AG04449 (cell line): ENCODE measurements around the gene FAM76B.

Experiments used
- CTCF ChIA-PET: fragments of 350-600 bp; formaldehyde crosslinking; extraction: SDS; loops from one replicate; lab custom pipeline; 2021; ENCODE audit warnings: antibody characterized with exemption; lab: Yijun Ruan, JAX
- POLR2A ChIA-PET: fragments of 400-600, 350-600 bp; formaldehyde crosslinking; extraction: SDS; loops from one replicate; lab custom pipeline; 2020; ENCODE audit warnings: antibody characterized with exemption, inconsistent platforms; lab: Yijun Ruan, JAX
- DNase-seq: peaks from one replicate; pipeline ENCODE4 v3.0.0-alpha.2; 2010; ENCODE audit warnings: low read depth, low spot score
- H3K4me3 ChIP-seq: 2 replicates; pipeline ENCODE4 v1.5.1; 2011; ENCODE audit warnings: low read depth, mild to moderate bottlenecking, control low read depth, low read length
- TF ChIP-seq, protein P1 (sequence below): IDR thresholded peaks from one replicate; pipeline ENCODE4 v1.5.1; 2011; ENCODE audit warnings: mild to moderate bottlenecking, moderate library complexity, low read length, control low read depth, inconsistent platforms; ENCODE audit not compliant: insufficient read depth; ENCODE audit errors: missing control alignments

FAM76B gene

DNA sequence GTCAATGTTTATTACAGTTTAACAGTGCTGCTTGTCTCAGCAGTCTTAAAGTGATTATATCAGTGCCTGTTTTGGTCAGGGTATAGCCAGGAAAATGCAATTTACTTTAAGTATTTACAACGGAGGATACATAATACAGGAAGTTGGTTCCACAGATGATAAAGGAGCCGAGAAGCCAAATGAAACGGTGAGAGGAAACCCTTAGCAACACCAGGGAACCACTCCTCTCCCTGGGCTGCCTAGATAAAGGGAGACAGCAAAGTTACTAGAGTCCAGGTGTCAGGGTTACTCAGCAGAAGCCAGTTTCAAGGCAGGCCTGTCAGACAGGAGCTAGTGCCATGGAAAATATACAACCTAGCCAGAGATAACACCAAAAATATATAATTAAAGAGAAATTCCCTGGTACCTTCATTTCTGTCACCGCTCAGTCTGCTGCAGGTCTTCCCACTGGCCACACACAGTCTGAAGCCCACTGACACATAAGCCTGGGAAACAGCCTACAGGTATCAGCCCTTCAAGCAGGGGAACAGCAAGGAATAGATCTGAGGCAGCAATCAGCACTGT is 55.5 kb downstream of the FAM76B start:
- H3K4me3 ChIP-seq = no peak overlapping the region
- no peak for DNase-seq
- TF ChIP-seq, protein P1, sequence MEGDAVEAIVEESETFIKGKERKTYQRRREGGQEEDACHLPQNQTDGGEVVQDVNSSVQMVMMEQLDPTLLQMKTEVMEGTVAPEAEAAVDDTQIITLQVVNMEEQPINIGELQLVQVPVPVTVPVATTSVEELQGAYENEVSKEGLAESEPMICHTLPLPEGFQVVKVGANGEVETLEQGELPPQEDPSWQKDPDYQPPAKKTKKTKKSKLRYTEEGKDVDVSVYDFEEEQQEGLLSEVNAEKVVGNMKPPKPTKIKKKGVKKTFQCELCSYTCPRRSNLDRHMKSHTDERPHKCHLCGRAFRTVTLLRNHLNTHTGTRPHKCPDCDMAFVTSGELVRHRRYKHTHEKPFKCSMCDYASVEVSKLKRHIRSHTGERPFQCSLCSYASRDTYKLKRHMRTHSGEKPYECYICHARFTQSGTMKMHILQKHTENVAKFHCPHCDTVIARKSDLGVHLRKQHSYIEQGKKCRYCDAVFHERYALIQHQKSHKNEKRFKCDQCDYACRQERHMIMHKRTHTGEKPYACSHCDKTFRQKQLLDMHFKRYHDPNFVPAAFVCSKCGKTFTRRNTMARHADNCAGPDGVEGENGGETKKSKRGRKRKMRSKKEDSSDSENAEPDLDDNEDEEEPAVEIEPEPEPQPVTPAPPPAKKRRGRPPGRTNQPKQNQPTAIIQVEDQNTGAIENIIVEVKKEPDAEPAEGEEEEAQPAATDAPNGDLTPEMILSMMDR = no peak
- POLR2A ChIA-PET = no interaction called here
- CTCF ChIA-PET = interaction anchor here (1.2 to 5.0 kb wide), 2 partner anchors 29 to 582 kb away, joined by 5 to 21 read pairs; no protein-coding TSS in a partner anchor

DNA sequence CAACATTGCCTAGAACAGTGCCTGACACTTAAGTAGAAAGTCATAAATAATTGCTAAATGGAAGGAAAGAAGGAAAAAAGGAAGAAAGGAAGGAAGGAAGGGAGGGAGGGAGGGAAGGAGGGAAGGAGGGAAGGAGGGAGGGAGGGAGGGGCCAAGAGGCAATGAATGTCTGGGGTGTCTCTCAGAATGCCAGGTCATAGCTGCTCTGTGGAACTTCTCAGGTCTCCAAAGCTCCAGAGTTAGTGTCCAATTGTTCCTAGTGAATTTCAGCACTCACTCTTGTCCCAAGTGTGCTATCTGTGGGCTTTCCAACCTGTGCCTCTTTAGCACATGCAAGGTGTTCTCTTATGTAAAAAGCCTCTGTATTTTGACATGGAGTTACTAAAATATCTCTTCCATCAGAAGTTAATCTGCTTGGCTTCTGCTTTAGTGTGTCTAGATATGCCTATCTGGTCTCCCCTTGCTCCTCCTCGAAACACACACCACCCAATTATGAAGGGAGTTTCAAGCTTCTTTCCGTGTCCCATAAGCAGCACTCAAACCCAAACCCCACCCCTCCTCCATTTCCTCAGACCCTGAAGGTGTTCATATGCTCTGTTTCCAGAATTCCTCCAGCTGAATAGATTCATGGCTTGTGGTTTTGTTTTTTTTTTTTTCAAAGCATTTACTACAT is 56.5 kb downstream of the FAM76B start:
- CTCF ChIA-PET = interaction anchor here (0.8 to 5.0 kb wide), 3 partner anchors 28 to 581 kb away, joined by 3 to 21 read pairs (median 5); no protein-coding TSS in a partner anchor
- H3K4me3 ChIP-seq = no peak overlapping the region
- POLR2A ChIA-PET = no interaction called here
- TF ChIP-seq, protein P1 = no peak
- DNase-seq = no peak

GRCh38 chr11:95729462-95729861 is 60.1 kb downstream of the FAM76B start:
- POLR2A ChIA-PET = no interaction called here
- H3K4me3 ChIP-seq = no peak overlapping the region
- CTCF ChIA-PET = interaction anchor here (1.2 kb wide), 1 partner anchor 575 kb away, joined by 3 read pairs; no protein-coding TSS in a partner anchor
- DNase-seq = no peak
- TF ChIP-seq, protein P1 = no peak

- no peak for DNase-seq
- POLR2A ChIA-PET = no interaction called here
- CTCF ChIA-PET = no interaction called here
- H3K4me3 ChIP-seq = no peak overlapping the region
- TF ChIP-seq, protein P1 = no peak
Measured at GRCh38 chr11:95728790-95729189, 60.8 kb downstream of the FAM76B start.

- TF ChIP-seq, protein P1 = no peak
- POLR2A ChIA-PET = no interaction called here
- DNase-seq = no peak
- H3K4me3 ChIP-seq = no peak overlapping the region
- CTCF ChIA-PET = no interaction called here
Measured at GRCh38 chr11:95728094-95728493, 61.5 kb downstream of the FAM76B start.

DNA sequence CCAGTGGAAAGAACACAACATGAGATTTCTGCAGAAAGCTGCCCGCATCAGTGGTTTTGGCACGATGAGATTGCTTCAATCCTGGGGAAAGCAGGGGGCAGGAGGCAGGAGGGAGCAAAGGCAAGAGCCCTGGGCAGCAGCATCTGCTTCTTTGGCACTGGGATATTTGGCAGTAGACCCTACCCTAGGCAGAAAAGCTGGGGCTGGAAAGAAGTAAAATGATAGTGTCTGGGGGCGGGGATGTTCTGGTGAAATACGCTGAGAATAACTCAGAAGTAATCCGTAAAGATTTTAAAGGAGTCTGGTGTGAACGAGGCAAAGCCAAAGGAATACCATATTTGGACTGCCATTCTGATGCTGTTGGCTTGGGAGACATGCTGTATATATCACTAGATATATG is 62.0 kb downstream of the FAM76B start:
- ChIA-PET CTCF (no interaction called here), POLR2A (no interaction called here)
- DNase-seq = no peak
- H3K4me3 ChIP-seq = no peak overlapping the region
- TF ChIP-seq, protein P1 = no peak
